Vagina (tissue), 2 donors: ENCODE results near the gene TRIM66.

ENCODE experiments used
- CTCF ChIP-seq, 3 experiments: fragments of 450-650 bp in 2 of 3; fragments of 200-600 bp in 1 of 3; sonication (generic) in 1 of 3; IDR thresholded peaks; one replicate each; pipeline ENCODE4 v1.5.1; 2017 to 2019; ENCODE audit warnings: antibody characterized with exemption in 3 of 3, mild to moderate bottlenecking in 2 of 3, moderate library complexity in 2 of 3
- POLR2AphosphoS5 ChIP-seq, 2 donors: sonication (generic); formaldehyde crosslinking; IDR thresholded peaks; one replicate each; pipeline ENCODE4 v1.9.0; 2017; ENCODE audit warnings: antibody characterized with exemption in 2 of 2, mild to moderate bottlenecking in 2 of 2, low read depth in 1 of 2; ENCODE audit not compliant: insufficient read depth in 1 of 2

GRCh38 chr11:8701891-8702597 lies 19.6 kb upstream of the TRIM66 start:
- no peak for TF ChIP-seq CTCF (IDR thresholded peaks at IDR 0.05)
- no peak for TF ChIP-seq POLR2AphosphoS5 (IDR thresholded peaks at IDR 0.05; ENCODE audit: insufficient read depth in 1 of 2, low read depth in 1 of 2)
